ENCODE data around the gene SCYGR7. TPM values are rescaled to one million over a fixed set of nuclear protein-coding genes. Genes with fewer than 3 reads are reported as not detected.

SCYGR7 gene, protein sequence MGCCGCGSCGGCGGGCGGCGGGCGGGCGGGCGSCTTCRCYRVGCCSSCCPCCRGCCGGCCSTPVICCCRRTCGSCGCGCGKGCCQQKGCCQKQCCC
- total RNA-seq, result not detected

DNA sequence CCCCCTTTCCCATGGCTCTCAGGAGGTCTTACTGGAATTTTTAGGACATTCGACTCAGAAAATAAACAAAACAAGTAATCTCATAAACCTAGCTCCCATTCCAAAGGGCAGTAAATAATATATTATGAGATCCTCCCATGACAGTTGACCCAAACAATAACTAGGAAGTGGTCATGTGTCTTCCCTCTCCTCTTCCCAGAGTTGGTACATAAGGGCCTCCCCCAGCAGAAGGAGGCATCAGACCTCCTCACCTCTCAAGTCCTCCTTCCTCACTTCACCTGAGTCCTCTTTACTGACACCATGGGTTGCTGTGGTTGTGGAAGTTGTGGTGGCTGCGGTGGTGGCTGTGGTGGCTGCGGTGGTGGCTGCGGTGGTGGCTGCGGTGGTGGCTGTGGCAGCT, at the start of gene SCYGR7:
Gene SCYGR7 (plus strand): TSS at position 301 of the 400 bp plus-strand sequence. CDS start 0 bp downstream, at position 301.
- WGBS, result 68% methylated on average over 1 of the region's 5 CpGs
- no peak for DNase-seq (ENCODE audit: extremely low spot score)
- Histone ChIP-seq H3K4me3 (no peak within 1 kb of the TSS), H3K4me1 (no peaks in the 10 kb centered on the region), H3K9me3 (no peaks in the 10 kb centered on the region), H3K27me3 (no peaks in the 10 kb centered on the region), H3K36me3 (no peaks in the 10 kb centered on the region), H3K27ac (replicated peaks in 1 of 4) (no peak within 1 kb of the TSS)
- TF ChIP-seq POLR2AphosphoS5 (IDR thresholded peaks at IDR 0.05), result no peak
- TF ChIP-seq, protein P1, sequence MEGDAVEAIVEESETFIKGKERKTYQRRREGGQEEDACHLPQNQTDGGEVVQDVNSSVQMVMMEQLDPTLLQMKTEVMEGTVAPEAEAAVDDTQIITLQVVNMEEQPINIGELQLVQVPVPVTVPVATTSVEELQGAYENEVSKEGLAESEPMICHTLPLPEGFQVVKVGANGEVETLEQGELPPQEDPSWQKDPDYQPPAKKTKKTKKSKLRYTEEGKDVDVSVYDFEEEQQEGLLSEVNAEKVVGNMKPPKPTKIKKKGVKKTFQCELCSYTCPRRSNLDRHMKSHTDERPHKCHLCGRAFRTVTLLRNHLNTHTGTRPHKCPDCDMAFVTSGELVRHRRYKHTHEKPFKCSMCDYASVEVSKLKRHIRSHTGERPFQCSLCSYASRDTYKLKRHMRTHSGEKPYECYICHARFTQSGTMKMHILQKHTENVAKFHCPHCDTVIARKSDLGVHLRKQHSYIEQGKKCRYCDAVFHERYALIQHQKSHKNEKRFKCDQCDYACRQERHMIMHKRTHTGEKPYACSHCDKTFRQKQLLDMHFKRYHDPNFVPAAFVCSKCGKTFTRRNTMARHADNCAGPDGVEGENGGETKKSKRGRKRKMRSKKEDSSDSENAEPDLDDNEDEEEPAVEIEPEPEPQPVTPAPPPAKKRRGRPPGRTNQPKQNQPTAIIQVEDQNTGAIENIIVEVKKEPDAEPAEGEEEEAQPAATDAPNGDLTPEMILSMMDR (IDR thresholded peaks at IDR 0.05), result no peak
- no peak for TF ChIP-seq EP300 (IDR thresholded peaks at IDR 0.05)
- no peak for TF ChIP-seq POLR2A (IDR thresholded peaks at IDR 0.05; ENCODE audit: low read depth)
- intact Hi-C loops (cut with DNase I), result no loop called here

DNA sequence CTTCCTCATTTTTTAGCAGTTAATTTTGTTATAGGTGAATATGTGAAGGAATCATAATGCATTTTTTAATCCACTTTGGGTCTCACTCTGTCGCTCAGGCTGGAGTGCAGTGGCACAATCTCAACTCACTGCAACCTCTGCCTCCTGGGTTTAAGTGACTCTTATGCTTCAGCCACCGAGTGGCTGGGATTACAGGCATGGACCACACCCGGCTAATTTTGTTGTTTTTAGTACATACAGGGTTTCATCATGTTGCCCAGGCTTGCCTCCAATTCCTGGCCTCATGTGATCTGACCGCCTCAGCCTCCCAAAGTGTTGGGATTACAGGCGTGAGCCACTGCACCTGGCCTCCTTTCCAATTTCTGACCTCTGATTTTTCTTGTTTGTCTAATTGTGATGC, 43.9 kb upstream of the SCYGR7 start:
- Histone ChIP-seq H3K27me3 (no peaks in the 10 kb centered on the region), H3K4me3 (no peak overlapping the region), H3K36me3 (no peaks in the 10 kb centered on the region), H3K9me3 (no peaks in the 10 kb centered on the region), H3K27ac (replicated peaks in 1 of 4) (no peak overlapping the region), H3K4me1 (no peaks in the 10 kb centered on the region)
- 69% methylated on average over 5 of the region's 5 CpGs for WGBS
- intact Hi-C loops (cut with DNase I), result no loop called here
- TF ChIP-seq POLR2A (IDR thresholded peaks at IDR 0.05; ENCODE audit: low read depth), result no peak
- TF ChIP-seq, protein P1 (IDR thresholded peaks at IDR 0.05), result no peak
- TF ChIP-seq EP300 (IDR thresholded peaks at IDR 0.05), result no peak
- no peak for TF ChIP-seq POLR2AphosphoS5 (IDR thresholded peaks at IDR 0.05)
- peak; percentile 14 for DNase-seq (ENCODE audit: extremely low spot score)

DNA sequence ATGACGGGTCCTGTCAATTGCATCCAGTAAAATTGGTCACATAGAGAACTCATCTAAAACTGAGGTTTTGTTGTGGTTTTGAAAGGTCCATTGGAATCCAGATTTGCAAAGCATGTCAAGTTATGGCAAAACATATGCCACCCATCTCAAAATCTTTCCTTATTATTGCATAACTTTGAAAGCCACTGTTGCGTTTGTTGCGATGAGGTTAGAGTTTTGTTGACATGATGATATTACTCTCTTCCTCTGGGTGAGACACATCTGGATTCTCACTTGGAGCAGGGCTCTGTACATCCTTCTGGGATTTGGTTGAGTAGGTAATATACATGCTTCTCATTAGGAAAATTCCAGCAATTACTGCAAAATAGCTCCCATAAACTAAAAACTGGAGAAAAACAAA, 40.9 kb upstream of the SCYGR7 start:
- DNase-seq (ENCODE audit: extremely low spot score), result peak; percentile 10
- Histone ChIP-seq H3K27ac (replicated peaks in 1 of 4) (no peak overlapping the region), H3K36me3 (no peaks in the 10 kb centered on the region), H3K4me1 (no peaks in the 10 kb centered on the region), H3K27me3 (no peaks in the 10 kb centered on the region), H3K4me3 (no peak overlapping the region), H3K9me3 (no peaks in the 10 kb centered on the region)
- intact Hi-C loops (cut with DNase I), result no loop called here
- TF ChIP-seq EP300 (IDR thresholded peaks at IDR 0.05) (no peak), POLR2A (IDR thresholded peaks at IDR 0.05; ENCODE audit: low read depth) (no peak), POLR2AphosphoS5 (IDR thresholded peaks at IDR 0.05) (no peak)
- TF ChIP-seq, protein P1 (IDR thresholded peaks at IDR 0.05), result no peak
- WGBS, result 78% methylated on average over 3 of the region's 3 CpGs

DNA sequence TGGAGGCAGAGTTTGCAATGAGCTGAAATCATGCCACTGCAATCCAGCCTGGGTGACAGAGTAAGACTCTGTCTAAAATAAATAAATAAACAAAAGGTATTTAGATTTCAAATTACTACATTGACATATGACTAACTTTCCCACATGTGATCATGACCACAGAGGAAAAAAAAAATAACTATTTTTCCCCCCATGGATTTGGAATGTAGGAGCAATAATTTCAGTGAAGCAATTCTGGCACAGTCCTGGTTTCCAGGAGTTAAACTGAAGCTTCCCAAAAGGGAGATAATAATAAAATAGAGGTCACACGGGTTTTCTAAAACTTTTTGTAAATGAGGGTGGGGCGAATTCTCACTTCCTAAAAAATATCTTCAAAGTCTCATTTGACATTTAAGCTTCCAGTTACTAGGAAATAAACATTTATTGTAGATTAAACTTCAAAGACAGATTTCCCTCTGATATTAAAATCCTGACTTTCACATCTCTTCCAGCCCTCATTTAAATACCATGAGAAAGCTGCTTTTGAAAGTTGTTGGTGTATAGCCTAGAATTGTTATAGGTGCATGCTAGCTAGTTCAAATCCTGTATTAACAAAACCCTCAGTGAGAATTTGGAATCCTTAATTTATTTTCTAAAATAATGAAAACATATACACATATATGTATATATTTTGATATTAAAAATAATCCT, 31.0 kb upstream of the SCYGR7 start:
- Histone ChIP-seq H3K9me3 (no peaks in the 10 kb centered on the region), H3K27ac (replicated peaks in 1 of 4) (no peak overlapping the region), H3K4me1 (no peaks in the 10 kb centered on the region), H3K4me3 (no peak overlapping the region), H3K27me3 (no peaks in the 10 kb centered on the region), H3K36me3 (no peaks in the 10 kb centered on the region)
- DNase-seq (ENCODE audit: extremely low spot score), result no peak
- no peak for TF ChIP-seq EP300 (IDR thresholded peaks at IDR 0.05)
- TF ChIP-seq, protein P1 (IDR thresholded peaks at IDR 0.05), result no peak
- 58% methylated on average over 2 of the region's 2 CpGs for WGBS
- intact Hi-C loops (cut with DNase I), result no loop called here

DNA sequence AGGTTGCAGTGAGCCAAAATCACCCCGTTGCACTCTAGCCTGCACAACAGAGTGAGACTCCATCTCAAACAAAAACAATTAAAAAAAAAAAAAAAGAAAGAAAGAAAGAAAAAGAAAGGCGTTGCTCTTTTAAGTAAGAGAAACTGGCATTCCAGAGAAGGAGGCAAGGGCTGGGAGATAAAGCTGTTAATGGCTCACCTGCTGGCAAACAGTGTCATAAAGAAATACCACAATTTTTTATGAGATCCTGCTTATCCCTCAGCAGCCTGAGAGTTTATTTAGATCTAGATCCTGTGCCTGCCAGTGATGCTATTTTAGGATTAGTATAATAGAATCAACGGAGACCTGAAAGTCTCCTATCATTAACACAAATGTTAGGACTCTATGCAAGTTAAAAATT, 26.6 kb upstream of the SCYGR7 start:
- no peaks in the 10 kb centered on the region for H3K36me3 ChIP-seq
- H3K4me3 ChIP-seq, result no peak overlapping the region
- intact Hi-C loops (cut with DNase I), result no loop called here
- 83% methylated on average over 3 of the region's 3 CpGs for WGBS
- TF ChIP-seq POLR2AphosphoS5 (IDR thresholded peaks at IDR 0.05), result no peak
- no peak for DNase-seq (ENCODE audit: extremely low spot score)
- H3K9me3 ChIP-seq, result no peaks in the 10 kb centered on the region
- no peak overlapping the region for H3K27ac ChIP-seq (replicated peaks in 1 of 4)
- H3K27me3 ChIP-seq, result no peaks in the 10 kb centered on the region
- no peaks in the 10 kb centered on the region for H3K4me1 ChIP-seq

Measured in esophagus muscularis mucosa (tissue), 4 donors.